Measurements from ENCODE around the gene M1AP.

- TF ChIP-seq CTCF (conservative IDR thresholded peaks at IDR 0.05; ENCODE audit: low read depth, low read length): no peak
- TF ChIP-seq EZH2 (IDR thresholded peaks at IDR 0.05; ENCODE audit: low read length, unreplicated experiment): no peak
Observed at GRCh38 chr2:74564222-74564621, 83.9 kb downstream of the M1AP start.
